ENCODE results near the gene TAGLN2.

TAGLN2 gene

GRCh38 chr1:159924791-159925718 lies at the start of gene TAGLN2:
TAGLN2 (minus strand) TSS chr1:159925507; CDS start chr1:159920509, 4,998 bp downstream.
- peak; percentile 48 for DNase-seq (ENCODE audit: low spot score)

- DNase-seq (ENCODE audit: low spot score): no peak
Observed at GRCh38 chr1:159974350-159974965, 49.2 kb upstream of the TAGLN2 start.

- DNase-seq (ENCODE audit: low spot score): no peak
Observed at GRCh38 chr1:159973350-159973940, 48.1 kb upstream of the TAGLN2 start.

- DNase-seq (ENCODE audit: low spot score): no peak
Observed at GRCh38 chr1:159972443-159973205, 47.3 kb upstream of the TAGLN2 start.

GRCh38 chr1:159970932-159971342 lies 45.6 kb upstream of the TAGLN2 start:
- no peak for DNase-seq (ENCODE audit: low spot score)

- no peak for DNase-seq (ENCODE audit: low spot score)
Observed at GRCh38 chr1:159968901-159969300, 43.6 kb upstream of the TAGLN2 start.

- DNase-seq (ENCODE audit: low spot score): no peak
Observed at GRCh38 chr1:159965263-159965662, 40.0 kb upstream of the TAGLN2 start.

GRCh38 chr1:159964144-159964543 lies 38.8 kb upstream of the TAGLN2 start:
- no peak for DNase-seq (ENCODE audit: low spot score)

- no peak for DNase-seq (ENCODE audit: low spot score)
Observed at GRCh38 chr1:159962176-159962575, 36.9 kb upstream of the TAGLN2 start.

- DNase-seq (ENCODE audit: low spot score): no peak
Observed at GRCh38 chr1:159961636-159962035, 36.3 kb upstream of the TAGLN2 start.

GRCh38 chr1:159960721-159961381 lies 35.5 kb upstream of the TAGLN2 start:
- no peak for DNase-seq (ENCODE audit: low spot score)

- DNase-seq (ENCODE audit: low spot score): no peak
Observed at GRCh38 chr1:159959451-159959850, 34.1 kb upstream of the TAGLN2 start.

- no peak for DNase-seq (ENCODE audit: low spot score)
Observed at GRCh38 chr1:159958719-159959380, 33.5 kb upstream of the TAGLN2 start.

- peak; percentile 66 for DNase-seq (ENCODE audit: low spot score)
Observed at GRCh38 chr1:159957824-159958268, 32.5 kb upstream of the TAGLN2 start.

- no peak for DNase-seq (ENCODE audit: low spot score)
Observed at GRCh38 chr1:159955456-159955855, 30.1 kb upstream of the TAGLN2 start.

GRCh38 chr1:159953536-159954515 lies 28.5 kb upstream of the TAGLN2 start, which contains the start of gene SLAMF9:
SLAMF9 (minus strand) TSS chr1:159954237; CDS start chr1:159954137, 100 bp downstream.
- no peak for DNase-seq (ENCODE audit: low spot score)

GRCh38 chr1:159952932-159953331 lies 27.6 kb upstream of the TAGLN2 start:
- no peak for DNase-seq (ENCODE audit: low spot score)

- DNase-seq (ENCODE audit: low spot score): no peak
Observed at GRCh38 chr1:159951551-159951950, 26.2 kb upstream of the TAGLN2 start.

GRCh38 chr1:159951016-159951415 lies 25.7 kb upstream of the TAGLN2 start:
- no peak for DNase-seq (ENCODE audit: low spot score)

GRCh38 chr1:159949981-159950381 lies 24.7 kb upstream of the TAGLN2 start:
- DNase-seq (ENCODE audit: low spot score): no peak
